ENCODE measurements around the gene SOX15. TPM values are rescaled to one million over a fixed set of nuclear protein-coding genes. Genes with fewer than 3 reads are reported as not detected.
A peak's percentile ranks its signal among the peaks of the same experiment; 100 is the strongest.

Gene SOX15
- total and polyA plus RNA-seq, 2 of the 13 experiments (the other 11 are each of a cell fraction or from before 2014, with no cell fraction given) = 0.07 to 0.18 TPM

- TF ChIP-seq ATF5 (CRISPR knock-in tag; IDR thresholded peaks at IDR 0.05; ENCODE audit: low read depth) (no peak), ATF2 (CRISPR knock-in tag; IDR thresholded peaks at IDR 0.05) (no peak), ATF3 (CRISPR knock-in tag; IDR thresholded peaks at IDR 0.05) (no peak), ZNF850 (CRISPR knock-in tag; conservative IDR thresholded peaks at IDR 0.05) (no peak), ZNF703 (CRISPR knock-in tag; IDR thresholded peaks at IDR 0.05; ENCODE audit: borderline replicate concordance) (no peak), ZNF597 (CRISPR knock-in tag; IDR thresholded peaks at IDR 0.05) (no peak), SNAI1 (CRISPR knock-in tag; IDR thresholded peaks at IDR 0.05; ENCODE audit: borderline replicate concordance) (no peak; the same call in 1 of the 2 replicates), STAT5B (CRISPR knock-in tag; IDR thresholded peaks at IDR 0.05) (no peak), RCOR2 (CRISPR knock-in tag; IDR thresholded peaks at IDR 0.05) (no peak), ZNF878 (CRISPR knock-in tag; IDR thresholded peaks at IDR 0.05) (peak; percentile 41; the same call in 1 of the 2 replicates), ELF3 (CRISPR knock-in tag; IDR thresholded peaks at IDR 0.05) (peak; percentile 73), ZNF354B (CRISPR knock-in tag; IDR thresholded peaks at IDR 0.05) (0 out of 2 replicates have a peak, but pooled peaks have one; percentile 88), FOXO4 (CRISPR knock-in tag; conservative IDR thresholded peaks at IDR 0.05) (no peak), CSRNP2 (CRISPR knock-in tag; conservative IDR thresholded peaks at IDR 0.05; ENCODE audit: low read depth) (no peak), SMYD3 (CRISPR knock-in tag; IDR thresholded peaks at IDR 0.05) (peak; percentile 59; the same call in 1 of the 2 replicates), NCOA2 (CRISPR knock-in tag; IDR thresholded peaks at IDR 0.05) (peak; percentile 12; the same call in 1 of the 2 replicates), KMT2A (CRISPR knock-in tag; IDR thresholded peaks at IDR 0.05) (no peak), ZNF180 (CRISPR knock-in tag; IDR thresholded peaks at IDR 0.05; ENCODE audit: borderline replicate concordance, low read depth) (0 out of 2 replicates have a peak, but pooled peaks have one; percentile 65), ZNF451 (CRISPR knock-in tag; IDR thresholded peaks at IDR 0.05) (no peak; the same call in 1 of the 2 replicates), ZNF234 (CRISPR knock-in tag; conservative IDR thresholded peaks at IDR 0.05) (no peak), HDAC6 (IDR thresholded peaks at IDR 0.05; ENCODE audit: low read depth, low read length) (no peak)
These were observed 6.4 kb downstream of the SOX15 start, which contains the start of gene MPDU1 (continued) for GRCh38 chr17:7583253-7584109.

All from HepG2 (cell line).